ENCODE results near the gene RBFOX2. TPM values are rescaled to one million over a fixed set of nuclear protein-coding genes. Genes with fewer than 3 reads are reported as not detected.

RBFOX2 gene
- total and polyA plus RNA-seq, 2 experiments from 2014 or later, result 299 to 339 TPM

GRCh38 chr22:35733036-35733435, 295.6 kb downstream of the RBFOX2 start:
- Histone ChIP-seq H3K27me3 (no peaks in the 10 kb centered on the region), H3K4me1 (ENCODE audit: low read depth) (peaks cover 9% of the 10 kb centered on the region), H3K4me3 (no peak overlapping the region), H3K9me3 (ENCODE audit: low read depth) (no peaks in the 10 kb centered on the region), H3K27ac (no peak overlapping the region), H3K36me3 (no peaks in the 10 kb centered on the region)
- TF ChIP-seq, protein P1, sequence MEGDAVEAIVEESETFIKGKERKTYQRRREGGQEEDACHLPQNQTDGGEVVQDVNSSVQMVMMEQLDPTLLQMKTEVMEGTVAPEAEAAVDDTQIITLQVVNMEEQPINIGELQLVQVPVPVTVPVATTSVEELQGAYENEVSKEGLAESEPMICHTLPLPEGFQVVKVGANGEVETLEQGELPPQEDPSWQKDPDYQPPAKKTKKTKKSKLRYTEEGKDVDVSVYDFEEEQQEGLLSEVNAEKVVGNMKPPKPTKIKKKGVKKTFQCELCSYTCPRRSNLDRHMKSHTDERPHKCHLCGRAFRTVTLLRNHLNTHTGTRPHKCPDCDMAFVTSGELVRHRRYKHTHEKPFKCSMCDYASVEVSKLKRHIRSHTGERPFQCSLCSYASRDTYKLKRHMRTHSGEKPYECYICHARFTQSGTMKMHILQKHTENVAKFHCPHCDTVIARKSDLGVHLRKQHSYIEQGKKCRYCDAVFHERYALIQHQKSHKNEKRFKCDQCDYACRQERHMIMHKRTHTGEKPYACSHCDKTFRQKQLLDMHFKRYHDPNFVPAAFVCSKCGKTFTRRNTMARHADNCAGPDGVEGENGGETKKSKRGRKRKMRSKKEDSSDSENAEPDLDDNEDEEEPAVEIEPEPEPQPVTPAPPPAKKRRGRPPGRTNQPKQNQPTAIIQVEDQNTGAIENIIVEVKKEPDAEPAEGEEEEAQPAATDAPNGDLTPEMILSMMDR (IDR thresholded peaks at IDR 0.05; ENCODE audit: low read depth, low read length), result no peak
- no peak for DNase-seq (ENCODE audit: low read depth in 1 of 2, low spot score in 1 of 2)

- no peaks in the 10 kb centered on the region for H3K36me3 ChIP-seq
- no peaks in the 10 kb centered on the region for H3K9me3 ChIP-seq (ENCODE audit: low read depth)
- H3K27me3 ChIP-seq, result no peaks in the 10 kb centered on the region
- H3K4me1 ChIP-seq (ENCODE audit: low read depth), result peaks cover 16% of the 10 kb centered on the region
- no peak overlapping the region for H3K4me3 ChIP-seq
- TF ChIP-seq, protein P1 (IDR thresholded peaks at IDR 0.05; ENCODE audit: low read depth, low read length), result no peak
- DNase-seq (ENCODE audit: low read depth in 1 of 2, low spot score in 1 of 2), result no peak
- no peak overlapping the region for H3K27ac ChIP-seq
These were observed 296.5 kb downstream of the RBFOX2 start for GRCh38 chr22:35732116-35732515.

- Histone ChIP-seq H3K36me3 (no peaks in the 10 kb centered on the region), H3K4me1 (ENCODE audit: low read depth) (peaks cover 20% of the 10 kb centered on the region), H3K27me3 (no peaks in the 10 kb centered on the region), H3K4me3 (no peak overlapping the region), H3K27ac (no peak overlapping the region), H3K9me3 (ENCODE audit: low read depth) (no peaks in the 10 kb centered on the region)
- TF ChIP-seq, protein P1 (IDR thresholded peaks at IDR 0.05; ENCODE audit: low read depth, low read length), result no peak
- DNase-seq (ENCODE audit: low read depth in 1 of 2, low spot score in 1 of 2), result no peak
These were observed 297.3 kb downstream of the RBFOX2 start for GRCh38 chr22:35731321-35731720.

DNA sequence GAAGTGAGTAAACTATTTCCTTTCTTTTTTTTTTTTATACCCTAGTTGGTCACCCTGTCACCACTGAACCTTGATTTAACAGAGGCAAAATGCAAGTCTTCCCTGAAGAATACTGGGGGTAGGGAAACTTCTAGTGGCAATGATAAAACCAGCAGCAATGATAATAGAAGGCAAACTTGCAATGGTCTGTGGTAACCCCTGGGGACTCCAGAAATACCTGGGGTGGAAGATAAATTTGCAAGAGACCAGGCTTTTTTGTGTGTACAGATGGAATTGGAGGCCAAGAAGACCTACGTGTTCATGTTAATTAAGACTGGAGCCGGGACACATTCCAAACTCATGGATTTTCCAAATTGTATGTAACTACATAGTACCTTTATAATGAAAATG, 299.3 kb downstream of the RBFOX2 start:
- Histone ChIP-seq H3K4me1 (ENCODE audit: low read depth) (peaks cover 28% of the 10 kb centered on the region), H3K27me3 (no peaks in the 10 kb centered on the region), H3K4me3 (no peak overlapping the region), H3K27ac (no peak overlapping the region), H3K9me3 (ENCODE audit: low read depth) (no peaks in the 10 kb centered on the region), H3K36me3 (no peaks in the 10 kb centered on the region)
- no peak for DNase-seq (ENCODE audit: low read depth in 1 of 2, low spot score in 1 of 2)
- TF ChIP-seq, protein P1 (IDR thresholded peaks at IDR 0.05; ENCODE audit: low read depth, low read length), result no peak

DNA sequence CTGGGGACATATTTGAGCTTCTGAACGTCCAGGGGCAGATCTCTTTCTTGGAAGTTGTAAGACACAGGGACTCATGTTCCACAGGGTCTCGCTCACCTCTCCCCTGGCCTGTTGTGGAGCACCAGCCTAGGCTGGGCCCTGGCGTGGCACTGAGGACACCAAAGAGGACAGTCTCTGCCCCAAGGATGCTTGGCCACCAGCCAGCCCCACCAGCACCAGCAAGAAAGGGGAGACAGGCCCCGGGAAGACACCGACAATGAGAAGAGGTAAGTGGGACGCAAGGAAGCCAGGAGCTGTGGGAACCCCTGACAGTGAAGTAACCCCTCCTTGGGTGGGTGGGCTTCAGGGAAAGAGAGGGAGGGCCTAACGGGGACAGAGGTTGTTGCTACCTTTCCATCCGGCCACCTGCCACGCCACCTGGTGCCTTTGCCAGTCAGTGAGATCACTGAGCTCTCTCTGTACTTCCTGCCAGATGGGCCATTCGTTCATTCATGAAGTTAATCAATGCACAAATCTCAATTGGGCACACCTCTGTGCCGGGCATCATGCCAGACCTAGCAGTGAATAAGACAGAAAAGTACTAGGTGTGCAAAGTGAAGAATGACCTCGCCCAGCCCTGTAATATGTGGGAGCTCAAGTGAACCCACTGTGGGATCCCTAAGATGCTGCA, 299.9 kb downstream of the RBFOX2 start:
- no peak overlapping the region for H3K4me3 ChIP-seq
- H3K36me3 ChIP-seq, result no peaks in the 10 kb centered on the region
- no peak overlapping the region for H3K27ac ChIP-seq
- H3K27me3 ChIP-seq, result no peaks in the 10 kb centered on the region
- DNase-seq (ENCODE audit: low read depth in 1 of 2, low spot score in 1 of 2), result no peak
- H3K9me3 ChIP-seq (ENCODE audit: low read depth), result no peaks in the 10 kb centered on the region
- TF ChIP-seq, protein P1 (IDR thresholded peaks at IDR 0.05; ENCODE audit: low read depth, low read length), result no peak
- H3K4me1 ChIP-seq (ENCODE audit: low read depth), result peaks cover 28% of the 10 kb centered on the region

Data from cardiac muscle cell (in vitro differentiated cells and primary cell).